GM19468 (cell line): Measurements from ENCODE around the gene WAC.
A peak's percentile ranks its signal among the peaks of the same experiment; 100 is the strongest.
"Not testable (repeated sequence)": the region's sequence is repeated elsewhere in the genome, so short reads cannot be mapped to it uniquely, and the experiment has no call there.

Experiments used
- ATAC-seq: cut with Tn5 transposase; IDR thresholded peaks from one replicate; pipeline ENCODE4 v1.9.1; 2021; ENCODE audit warnings: mild to moderate bottlenecking, moderate library complexity, moderate number of reproducible peaks; ENCODE audit not compliant: unreplicated experiment; ENCODE audit errors: extremely low read depth

The WAC gene

DNA sequence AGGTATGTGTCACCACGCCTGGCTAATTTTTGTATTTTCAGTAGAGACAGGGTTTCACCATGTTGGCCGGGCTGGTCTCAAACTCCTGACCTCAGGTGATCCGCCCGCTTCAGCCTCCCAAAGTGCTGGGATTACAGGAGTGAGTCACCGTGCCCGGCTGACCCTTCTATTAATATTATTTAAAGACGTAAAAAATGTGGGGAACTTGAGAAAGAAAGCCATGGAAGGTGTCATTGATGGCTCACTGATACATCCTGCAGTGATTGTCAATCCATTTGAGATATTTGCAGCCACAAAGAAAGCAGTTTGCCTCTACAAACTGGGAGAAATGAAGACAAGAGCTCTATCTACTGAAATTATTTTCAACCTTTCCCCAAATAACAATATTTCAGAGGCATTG lies 125.9 kb downstream of the WAC start:
- not testable (repeated sequence) for ATAC-seq

DNA sequence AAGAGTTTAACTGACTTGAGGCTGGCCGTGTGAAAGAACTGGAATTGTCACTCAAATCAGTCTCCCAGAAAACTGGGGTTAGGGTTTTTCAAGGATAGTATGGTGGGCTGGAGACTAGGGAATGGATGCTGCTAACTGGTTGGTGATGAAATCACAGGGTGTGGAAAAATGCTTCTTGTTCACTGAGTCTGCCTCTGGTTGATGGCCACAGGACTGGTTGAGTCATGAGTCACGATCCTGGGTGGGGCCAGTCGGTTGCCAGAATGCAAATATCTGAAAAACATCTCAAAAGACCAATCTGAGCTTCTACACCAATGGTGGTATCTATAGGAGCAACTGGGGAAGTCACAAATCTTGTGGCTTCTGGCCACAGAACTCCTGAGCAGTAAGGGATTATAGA lies 128.1 kb downstream of the WAC start:
- ATAC-seq = no peak

DNA sequence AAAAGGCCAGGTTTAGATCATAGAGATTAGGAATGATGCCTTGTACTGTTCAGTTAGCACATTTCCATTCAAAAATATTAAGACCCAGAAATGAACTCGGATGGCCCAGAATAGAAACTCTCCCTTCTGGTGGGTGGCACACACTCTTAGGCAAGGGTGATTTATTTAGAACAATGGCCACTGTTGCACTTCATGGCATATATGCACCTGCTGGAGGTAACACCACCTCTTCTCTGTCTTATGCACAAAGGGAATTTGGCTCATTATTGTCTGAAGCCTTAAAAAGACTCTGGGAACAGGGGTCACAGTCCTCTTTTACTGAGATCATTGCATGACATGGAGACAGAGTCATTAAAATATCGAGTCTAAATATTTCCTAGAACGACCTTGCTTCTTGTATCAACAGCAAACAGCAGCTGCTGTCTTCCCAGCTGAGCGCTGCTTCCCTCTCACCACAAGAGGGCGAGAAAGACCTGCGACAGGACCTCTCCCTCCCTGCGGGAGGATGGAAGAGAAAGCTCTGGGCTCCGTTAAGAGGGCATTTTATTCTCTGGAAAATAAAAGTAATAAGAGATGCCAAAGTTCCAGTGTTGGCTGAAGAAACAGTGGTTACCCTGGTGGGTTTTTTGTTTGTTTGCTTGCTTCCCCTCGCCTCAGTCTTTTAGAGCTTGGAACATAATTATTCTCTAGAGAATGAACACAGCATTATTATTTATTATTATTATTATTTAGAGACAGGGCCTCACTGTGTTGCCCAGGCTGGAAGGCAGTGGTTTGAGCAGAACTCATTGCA lies 130.9 kb downstream of the WAC start:
- ATAC-seq = peak; percentile 92

DNA sequence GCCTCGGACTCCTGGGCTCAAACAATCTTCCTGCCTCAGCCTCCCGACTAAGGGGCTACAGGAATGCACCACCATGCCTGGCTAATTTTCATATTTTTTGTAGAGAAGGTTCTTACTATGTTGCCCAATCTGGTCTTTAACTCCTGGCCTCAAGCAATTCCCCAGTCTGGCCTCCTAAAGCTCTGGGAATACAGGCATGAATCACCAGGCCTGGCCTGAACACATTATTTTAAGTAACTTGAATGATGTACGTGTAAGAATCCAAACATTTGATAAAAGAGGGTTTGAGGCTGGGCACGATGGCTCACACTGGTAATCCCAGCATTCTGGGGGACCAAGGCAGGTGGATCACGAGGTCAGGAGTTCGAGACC lies 131.4 kb downstream of the WAC start:
- no peak for ATAC-seq

DNA sequence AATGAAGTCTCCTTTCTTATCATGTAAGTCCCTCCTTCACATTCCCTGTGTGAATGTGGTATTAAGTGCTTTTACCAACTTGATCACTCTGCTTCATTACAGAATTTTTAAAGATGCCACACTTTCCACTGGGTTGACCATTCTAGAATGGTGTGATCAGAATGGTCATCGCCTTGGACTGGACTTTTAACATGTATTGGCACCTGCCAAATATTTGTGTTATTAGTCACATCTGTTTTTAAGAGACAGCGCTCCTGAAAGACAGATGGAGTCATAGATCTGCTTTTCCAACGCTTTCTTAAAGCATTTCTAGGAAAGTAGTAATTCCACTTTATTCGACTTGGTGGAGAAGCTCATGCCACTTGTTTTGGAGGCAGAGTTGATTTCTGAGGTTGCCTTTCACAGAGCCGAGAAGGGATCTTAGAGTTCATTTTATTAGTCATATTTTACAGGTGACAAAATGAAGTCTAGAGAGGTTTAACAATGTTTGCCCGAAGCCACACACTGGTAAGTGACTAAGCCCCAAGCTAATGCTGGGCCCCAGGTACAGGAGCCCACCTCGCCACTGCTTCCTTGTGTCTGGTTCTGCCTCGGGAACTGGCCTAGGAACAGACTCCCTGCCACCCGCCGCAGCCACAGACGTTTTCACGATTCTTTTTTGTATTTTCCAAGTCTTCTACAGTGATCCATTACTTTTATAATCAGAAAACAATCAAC lies 134.0 kb downstream of the WAC start:
- ATAC-seq = no peak

DNA sequence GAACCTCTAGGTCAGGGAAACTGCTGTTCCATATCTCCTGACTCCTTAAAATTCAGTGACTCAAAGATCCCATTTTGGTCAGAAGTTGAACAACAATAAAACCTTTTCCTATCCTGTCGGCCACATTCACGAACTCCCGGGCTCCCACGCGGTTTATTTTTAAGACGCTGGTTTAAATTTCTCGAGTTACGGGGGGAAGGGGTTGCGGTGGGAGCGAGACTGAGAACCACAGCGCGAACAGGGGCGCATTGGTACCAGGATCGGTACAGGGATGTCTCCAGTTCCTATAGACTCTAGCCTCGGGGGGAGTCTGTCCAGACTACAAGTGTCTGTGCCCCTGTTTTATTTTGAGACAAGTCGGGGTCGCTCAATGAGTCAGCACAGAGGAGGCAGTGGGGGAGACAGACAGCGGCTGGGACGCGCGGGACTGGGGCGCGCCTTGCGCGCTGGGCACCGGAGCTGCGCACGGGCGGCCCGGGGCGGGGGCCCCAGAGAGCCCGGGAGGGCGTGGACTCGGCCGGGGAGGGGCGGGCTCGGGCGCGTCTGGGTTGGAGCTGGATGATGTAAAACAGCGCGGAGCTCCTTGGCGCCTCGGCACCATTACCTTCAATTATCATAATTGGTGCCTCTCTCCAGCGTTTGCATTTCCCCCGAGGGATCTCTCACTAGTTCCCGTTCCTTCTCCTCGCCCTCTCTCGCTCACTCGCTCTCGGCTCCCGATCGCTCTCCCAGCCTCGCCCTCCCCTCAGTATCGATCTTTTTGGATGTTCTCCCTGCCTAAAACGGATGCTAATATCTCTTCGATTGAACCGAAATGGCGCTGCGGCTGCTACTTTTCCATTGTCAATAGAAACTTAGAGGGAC lies 135.7 kb downstream of the WAC start:
- no peak for ATAC-seq

DNA sequence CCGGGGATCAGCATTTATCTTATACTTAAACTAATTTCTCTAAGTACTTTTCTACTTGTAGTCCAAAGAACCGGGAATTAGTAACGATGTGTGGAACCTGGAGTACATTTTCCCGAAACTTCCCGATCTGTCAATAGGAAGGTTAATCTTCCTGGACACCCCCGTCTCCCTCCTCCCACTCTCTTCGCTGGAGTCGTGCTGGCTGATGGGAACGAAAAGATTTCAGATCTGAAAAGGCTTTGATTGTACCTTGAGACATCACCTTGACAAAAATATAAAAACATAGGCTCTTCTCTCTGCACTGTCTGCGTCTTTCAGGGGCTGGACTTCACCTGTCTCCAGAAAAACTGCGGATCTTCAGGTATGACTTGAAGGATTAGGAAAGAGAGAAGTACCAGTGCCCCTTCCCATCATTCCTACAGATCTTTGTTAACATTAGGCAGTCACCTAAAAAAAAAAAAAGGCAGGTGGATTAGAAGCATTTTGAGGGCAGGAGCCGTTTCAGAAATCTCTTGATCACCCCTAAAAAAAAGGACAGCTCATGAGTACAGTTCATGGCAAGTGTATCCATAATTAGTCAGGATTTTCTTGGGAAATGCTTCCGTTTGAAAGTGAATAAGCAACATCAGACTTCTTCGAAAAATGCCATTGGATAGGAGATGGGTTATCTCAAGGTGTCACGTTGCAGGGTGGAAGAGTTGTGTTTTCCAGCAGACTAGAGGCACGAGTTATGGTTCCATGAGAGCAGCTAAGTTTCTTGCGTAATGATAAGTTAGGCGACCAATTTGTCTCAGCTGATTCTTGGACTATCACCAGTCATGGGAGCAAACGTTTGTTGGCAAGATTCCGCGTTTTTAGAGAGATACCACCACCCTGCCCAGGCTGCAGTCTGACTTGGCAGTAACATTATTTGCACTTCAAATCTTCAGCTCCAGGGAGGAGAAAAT lies 136.6 kb downstream of the WAC start:
- no peak for ATAC-seq
